Duodenal mucosa (tissue), 2 donors: ENCODE results near the gene TBX20.
"Not testable (repeated sequence)": the region's sequence is repeated elsewhere in the genome, so short reads cannot be mapped to it uniquely, and the experiment has no call there.

Source experiments
- H3K27ac ChIP-seq: one replicate; pipeline ENCODE4 v1.7.0; 2013; ENCODE audit warnings: low read depth, low read length
- H3K27me3 ChIP-seq, 2 donors: one replicate each; pipeline ENCODE4 v1.7.0; 2013; ENCODE audit warnings: low read length in 2 of 2, control low read depth in 1 of 2; ENCODE audit not compliant: insufficient read depth in 2 of 2, control insufficient read depth in 1 of 2
- H3K36me3 ChIP-seq, 2 donors: one replicate each; pipeline ENCODE4 v1.7.0; 2013; ENCODE audit warnings: low read length in 2 of 2, control low read depth in 1 of 2; ENCODE audit not compliant: insufficient read depth in 2 of 2, control insufficient read depth in 1 of 2
- H3K4me1 ChIP-seq, 2 donors: one replicate each; pipeline ENCODE4 v1.7.0; 2013; ENCODE audit warnings: low read length in 2 of 2, control low read depth in 1 of 2; ENCODE audit not compliant: insufficient read depth in 2 of 2, control insufficient read depth in 1 of 2
- H3K4me3 ChIP-seq, 2 donors: one replicate each; pipeline ENCODE4 v1.7.0; 2013; ENCODE audit warnings: low read length in 2 of 2, low read depth in 1 of 2
- H3K9ac ChIP-seq, 2 donors: one replicate each; pipeline ENCODE4 v1.7.0; 2013; ENCODE audit warnings: low read length in 2 of 2, low read depth in 1 of 2
- H3K9me3 ChIP-seq, 2 donors: one replicate each; pipeline ENCODE4 v1.7.0; 2013; ENCODE audit warnings: low read length in 2 of 2, control low read depth in 1 of 2; ENCODE audit not compliant: control insufficient read depth in 1 of 2

Gene TBX20

DNA sequence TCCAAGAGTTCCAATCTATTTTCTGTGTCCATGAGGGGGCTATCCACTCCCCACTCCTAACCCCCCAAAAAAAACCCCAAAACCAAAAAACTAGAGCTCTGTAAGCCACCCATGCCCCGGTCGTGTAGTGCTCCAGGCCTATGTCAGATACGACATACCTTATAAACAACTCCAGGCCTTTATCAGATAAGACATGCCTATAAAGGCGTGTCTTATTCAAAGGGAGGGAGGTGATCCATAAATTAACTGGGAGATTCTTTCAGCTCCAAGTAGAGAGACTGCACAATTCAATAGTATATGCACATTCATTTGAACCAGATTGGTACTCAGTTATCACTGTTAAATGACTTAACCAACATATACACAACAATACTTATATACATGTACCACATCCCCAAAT, 62.3 kb downstream of the TBX20 start:
- not testable (repeated sequence) for H3K9me3 ChIP-seq, H3K4me1 ChIP-seq, H3K9ac ChIP-seq, H3K4me3 ChIP-seq, H3K36me3 ChIP-seq, H3K27ac ChIP-seq, H3K27me3 ChIP-seq

DNA sequence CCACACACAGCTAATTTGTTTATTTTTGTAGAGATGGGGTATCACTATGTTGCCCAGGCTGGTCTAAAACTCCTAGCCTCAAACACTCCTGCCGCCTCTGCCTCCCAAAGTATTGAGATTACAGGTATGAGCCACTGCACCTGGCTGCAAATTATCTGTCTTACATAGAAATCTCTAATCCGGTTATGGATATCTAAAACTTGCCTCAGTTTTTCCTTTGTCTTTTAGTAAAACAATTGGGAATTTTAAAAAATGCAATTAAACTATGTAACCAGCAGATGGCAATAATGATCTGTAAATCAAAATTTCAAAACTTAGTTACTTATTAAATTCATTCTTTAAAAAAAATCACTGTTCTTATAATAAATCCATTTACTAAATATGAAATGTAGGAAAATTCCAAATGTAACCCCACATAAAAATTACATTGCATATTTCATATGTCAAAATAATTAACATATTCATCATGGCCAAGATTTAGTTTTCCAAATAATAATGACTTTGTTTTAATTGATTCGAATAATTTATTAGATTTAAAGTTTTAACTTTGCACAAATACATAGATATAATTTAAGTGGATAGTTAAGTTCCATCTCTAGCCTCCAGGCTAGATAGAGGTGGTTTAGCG, 63.6 kb downstream of the TBX20 start:
- not testable (repeated sequence) for H3K4me1 ChIP-seq, H3K9ac ChIP-seq, H3K36me3 ChIP-seq, H3K4me3 ChIP-seq, H3K27ac ChIP-seq, H3K9me3 ChIP-seq, H3K27me3 ChIP-seq

DNA sequence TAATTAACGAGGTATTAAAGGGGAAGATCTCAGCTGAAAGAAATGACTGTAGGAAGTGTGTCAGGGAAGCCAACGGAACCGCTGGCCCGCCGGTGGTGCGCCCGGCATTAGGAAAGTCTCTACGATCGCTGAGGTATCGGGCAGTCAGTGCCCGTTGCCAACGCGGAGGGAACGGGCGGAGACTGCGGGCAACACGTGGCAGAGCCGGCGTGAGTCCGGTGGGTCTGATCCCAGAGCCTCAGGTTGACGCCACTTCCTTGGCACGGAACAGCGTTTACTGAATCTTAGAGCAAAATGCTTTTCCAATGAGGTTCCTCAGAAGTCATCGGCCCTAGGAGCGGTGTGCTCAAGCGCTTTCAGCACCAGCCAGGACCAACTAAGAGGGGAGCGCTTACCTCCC, 67.1 kb downstream of the TBX20 start:
- not testable (repeated sequence) for H3K9ac ChIP-seq, H3K27me3 ChIP-seq, H3K4me1 ChIP-seq, H3K27ac ChIP-seq, H3K36me3 ChIP-seq, H3K9me3 ChIP-seq, H3K4me3 ChIP-seq

DNA sequence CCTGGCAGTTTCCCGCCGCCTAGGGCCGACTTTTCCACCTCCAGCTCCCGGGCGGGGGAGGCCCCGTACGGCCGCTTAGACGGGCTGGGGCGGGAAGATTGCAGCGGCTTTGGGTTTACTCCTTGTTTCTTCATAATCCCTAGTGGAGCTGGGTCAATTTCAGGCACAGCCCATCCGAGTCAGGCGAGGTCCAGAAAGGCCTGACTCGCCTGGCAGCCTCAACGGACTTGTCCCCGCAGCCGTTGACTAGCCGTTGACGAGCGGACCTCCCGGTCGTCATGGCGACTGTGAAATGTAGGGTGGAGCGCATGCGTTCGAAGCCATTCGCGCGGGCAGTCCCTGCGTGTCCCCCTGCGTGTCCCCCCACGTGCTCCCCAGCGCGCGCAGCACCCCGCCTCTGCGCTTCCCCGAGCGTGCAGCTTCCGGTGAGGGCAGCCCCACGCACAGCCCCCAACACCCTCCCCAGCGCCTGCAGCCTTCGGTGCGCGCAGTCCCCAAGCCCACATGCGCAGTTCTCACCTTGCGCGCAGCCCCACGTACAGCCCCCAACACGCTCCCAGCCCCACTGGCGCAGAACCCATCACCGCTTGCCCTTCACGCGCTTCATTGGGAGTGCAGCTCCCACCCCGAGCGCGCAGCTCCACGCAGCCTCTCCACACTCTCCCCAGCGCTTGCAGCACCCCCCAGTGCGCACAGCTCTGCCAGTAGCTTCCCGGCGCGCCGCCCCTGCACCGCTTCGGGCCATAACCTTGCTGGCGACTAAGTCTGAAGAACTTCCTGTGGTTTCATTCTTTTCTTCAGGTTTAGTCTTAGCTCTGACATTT, 67.8 kb downstream of the TBX20 start:
- no peaks in the 10 kb centered on the region for H3K9me3 ChIP-seq
- no peaks in the 10 kb centered on the region for H3K27me3 ChIP-seq
- H3K27ac ChIP-seq: no peak overlapping the region
- no peak overlapping the region for H3K9ac ChIP-seq
- H3K4me1 ChIP-seq: peaks cover 0 to 4% of the 10 kb centered on the region in 2 donors
- no peaks in the 10 kb centered on the region for H3K36me3 ChIP-seq
- peak overlapping the region in 1 of 2 donors; percentile 16 for H3K4me3 ChIP-seq

DNA sequence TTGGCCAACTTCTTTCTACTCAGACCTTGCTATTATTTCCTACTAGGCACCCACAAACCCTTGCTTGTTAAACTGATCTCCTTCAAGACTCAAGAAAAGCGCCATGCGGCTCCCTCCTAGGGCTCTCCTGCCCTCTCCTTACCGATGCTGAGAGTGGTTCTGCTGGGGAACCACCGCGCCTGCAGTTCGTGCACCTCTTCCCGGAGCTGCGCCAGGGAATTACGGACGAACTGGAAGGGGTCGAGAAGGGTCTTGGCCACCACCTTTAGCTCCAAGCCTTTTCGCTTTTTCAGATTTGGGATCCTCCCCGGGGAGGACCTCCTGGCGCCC, 68.4 kb downstream of the TBX20 start:
- not testable (repeated sequence) for H3K9me3 ChIP-seq, H3K27ac ChIP-seq, H3K4me3 ChIP-seq, H3K27me3 ChIP-seq, H3K4me1 ChIP-seq, H3K36me3 ChIP-seq, H3K9ac ChIP-seq

DNA sequence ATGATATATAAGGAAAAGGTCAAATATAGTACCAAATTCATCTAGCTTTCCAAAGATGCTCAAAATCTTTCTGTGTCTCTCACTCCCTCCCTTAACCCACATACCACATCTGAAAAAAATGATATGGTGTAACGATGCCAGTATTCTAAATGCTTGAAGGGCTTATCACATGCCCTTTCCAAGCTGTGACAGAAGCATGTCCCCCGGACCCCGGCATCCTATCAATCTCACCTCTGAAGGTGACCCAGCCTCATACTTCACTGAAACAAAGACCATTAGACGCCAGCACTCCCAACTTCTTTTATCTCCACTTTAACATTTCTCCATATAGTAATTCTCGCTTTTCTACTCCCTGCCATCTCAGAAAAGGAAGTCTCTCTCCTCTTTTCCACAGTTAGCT, 68.9 kb downstream of the TBX20 start:
- H3K4me3 ChIP-seq, H3K9me3 ChIP-seq, H3K4me1 ChIP-seq, H3K36me3 ChIP-seq, H3K27me3 ChIP-seq, H3K9ac ChIP-seq, H3K27ac ChIP-seq: not testable (repeated sequence)

DNA sequence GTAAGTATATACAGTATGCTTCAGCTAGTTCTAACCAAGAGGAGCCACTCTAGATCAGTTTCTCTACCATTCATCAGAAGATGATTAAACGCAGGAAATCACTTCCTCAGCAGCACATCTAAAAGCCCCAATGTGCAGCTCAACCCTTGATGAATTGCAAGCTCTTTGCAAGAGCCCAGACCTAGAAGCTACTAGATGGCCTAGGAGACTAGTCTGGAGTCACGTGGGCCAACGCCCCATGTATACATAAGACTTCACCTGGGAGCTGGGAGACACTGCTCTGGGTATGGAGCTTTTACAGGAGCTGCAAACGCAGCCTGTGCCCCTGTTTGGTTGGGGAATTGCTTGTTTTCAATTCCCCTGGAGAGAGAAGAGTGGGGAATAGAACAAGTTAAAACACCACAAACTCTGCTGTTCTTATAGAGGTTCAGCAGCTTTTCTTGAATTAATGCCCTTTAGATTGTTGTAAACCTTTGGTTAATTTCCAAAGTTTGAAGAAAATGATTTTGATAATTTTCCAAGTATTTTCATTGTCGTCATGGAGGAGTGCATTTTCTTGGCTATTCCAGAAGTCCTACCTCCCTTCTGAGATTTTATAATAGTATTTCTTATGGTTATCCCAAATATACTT, 69.9 kb downstream of the TBX20 start:
- H3K36me3 ChIP-seq, H3K27me3 ChIP-seq, H3K4me3 ChIP-seq, H3K27ac ChIP-seq, H3K4me1 ChIP-seq, H3K9ac ChIP-seq, H3K9me3 ChIP-seq: not testable (repeated sequence)

DNA sequence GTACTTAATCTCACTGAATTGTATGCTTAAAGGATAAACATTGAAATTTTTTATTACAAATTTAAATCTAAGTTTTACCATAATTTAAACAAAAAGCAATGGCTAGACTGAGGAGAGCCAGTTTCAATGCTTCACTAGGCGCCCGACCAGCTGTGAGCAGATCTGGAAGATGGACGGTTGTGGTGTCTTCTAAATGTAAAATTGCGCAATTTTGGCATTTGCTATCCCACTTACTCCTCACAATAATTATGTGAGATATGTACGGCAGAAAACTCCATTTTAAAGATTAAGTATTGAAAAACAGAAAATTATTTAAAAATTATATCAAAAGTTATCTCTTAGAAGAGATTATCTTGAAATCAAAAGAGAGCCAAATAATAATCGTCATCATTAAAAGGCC, 73.2 kb downstream of the TBX20 start:
- not testable (repeated sequence) for H3K27ac ChIP-seq, H3K27me3 ChIP-seq, H3K9ac ChIP-seq, H3K4me3 ChIP-seq, H3K4me1 ChIP-seq, H3K36me3 ChIP-seq, H3K9me3 ChIP-seq

DNA sequence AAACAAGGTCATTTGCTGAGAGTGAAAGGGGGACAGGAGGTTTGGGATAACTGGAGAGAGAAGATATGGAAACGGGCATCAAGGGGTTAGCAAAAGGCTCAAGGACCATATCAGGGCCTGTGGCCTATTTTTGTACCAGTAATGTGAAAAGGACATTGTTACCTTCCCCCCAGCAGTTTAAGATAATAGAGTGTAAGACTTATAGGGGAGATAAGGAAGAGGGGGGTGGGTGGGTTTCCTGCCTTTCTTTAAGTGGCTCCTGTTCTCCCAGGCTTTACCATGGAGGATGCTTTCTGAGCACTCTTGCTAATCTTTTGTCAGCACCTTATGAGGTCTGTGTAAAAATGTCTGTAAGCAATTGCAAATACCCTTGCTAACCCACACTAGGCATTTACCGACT, 80.7 kb downstream of the TBX20 start:
- not testable (repeated sequence) for H3K36me3 ChIP-seq, H3K27ac ChIP-seq, H3K4me3 ChIP-seq, H3K4me1 ChIP-seq, H3K9me3 ChIP-seq, H3K9ac ChIP-seq, H3K27me3 ChIP-seq

DNA sequence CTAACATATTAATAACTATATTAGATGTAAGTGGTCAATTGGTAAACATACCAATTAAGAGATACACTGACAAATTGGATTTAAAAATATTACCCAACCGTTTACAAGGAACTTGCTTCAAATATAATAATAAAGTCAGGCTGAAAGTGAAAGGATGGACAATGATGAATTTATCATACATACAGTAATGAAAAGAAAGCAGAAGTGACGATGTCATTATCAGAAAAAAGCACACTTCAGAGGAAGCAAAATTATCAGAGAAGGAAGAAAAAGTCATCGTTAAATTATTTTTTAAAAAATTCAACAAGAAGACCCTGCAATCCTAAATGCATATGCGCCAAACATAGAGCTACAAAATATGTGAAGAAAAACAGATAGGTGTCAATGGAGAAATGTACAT, 81.8 kb downstream of the TBX20 start:
- not testable (repeated sequence) for H3K27ac ChIP-seq, H3K9ac ChIP-seq, H3K4me1 ChIP-seq

More for the DNA sequence above, 81.8 kb downstream of the TBX20 start:
- H3K36me3 ChIP-seq, H3K9me3 ChIP-seq, H3K27me3 ChIP-seq, H3K4me3 ChIP-seq: not testable (repeated sequence)
